C4-2B (cell line): ENCODE data around the gene MORN1.

ENCODE experiments used
- H3K27ac ChIP-seq: fragments of 450-650 bp; 2 replicates; pipeline ENCODE4 v1.5.1; 2017
- ZFX ChIP-seq: fragments of 450-650 bp; IDR thresholded peaks from 2 replicates; pipeline ENCODE4 v1.6.1; 2017
- TF ChIP-seq, protein P1 (sequence below): fragments of 450-650 bp; conservative IDR thresholded peaks from 2 replicates; pipeline ENCODE4 v1.5.1; 2017; ENCODE audit warnings: mild to moderate bottlenecking

Gene MORN1

DNA sequence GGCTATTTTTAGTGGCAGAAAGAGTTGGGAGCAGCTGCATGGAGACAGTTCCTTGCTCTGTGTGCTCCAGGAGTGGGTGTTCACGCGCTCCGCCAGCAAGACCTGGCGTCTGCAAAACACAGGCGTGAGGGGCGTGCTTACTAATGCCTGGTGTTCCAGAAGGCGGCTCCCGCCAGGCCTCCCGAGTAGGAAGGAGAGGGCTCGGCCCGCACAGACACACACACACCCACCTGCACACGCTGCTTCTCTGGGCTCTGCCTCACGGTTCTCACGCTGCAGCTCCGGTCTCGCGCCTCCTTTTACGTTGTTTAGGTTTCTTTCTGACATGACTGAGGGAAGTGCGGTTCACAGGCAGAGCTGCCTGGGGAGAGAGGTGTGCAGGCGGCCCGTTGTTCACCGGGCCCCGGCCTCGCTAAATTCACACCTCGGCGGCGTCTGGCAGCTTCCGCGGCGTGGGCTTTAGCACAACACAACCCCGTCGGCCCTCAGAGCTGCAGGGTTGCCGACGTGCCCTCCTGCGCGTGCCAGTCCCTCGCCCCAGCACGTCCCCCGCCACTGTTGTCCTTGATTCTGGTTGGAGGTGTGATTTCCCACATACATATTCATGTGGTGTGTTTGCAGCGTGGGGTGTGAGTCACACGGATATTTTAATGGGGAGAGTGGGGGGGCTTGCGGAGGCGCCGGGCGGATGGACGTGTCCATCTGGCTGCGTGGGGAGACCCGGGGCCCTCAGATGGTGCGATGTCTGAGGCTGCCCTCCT lies 86.3 kb downstream of the MORN1 start:
- no peak overlapping the region for H3K27ac ChIP-seq
- TF ChIP-seq ZFX = no peak
- TF ChIP-seq, protein P1, sequence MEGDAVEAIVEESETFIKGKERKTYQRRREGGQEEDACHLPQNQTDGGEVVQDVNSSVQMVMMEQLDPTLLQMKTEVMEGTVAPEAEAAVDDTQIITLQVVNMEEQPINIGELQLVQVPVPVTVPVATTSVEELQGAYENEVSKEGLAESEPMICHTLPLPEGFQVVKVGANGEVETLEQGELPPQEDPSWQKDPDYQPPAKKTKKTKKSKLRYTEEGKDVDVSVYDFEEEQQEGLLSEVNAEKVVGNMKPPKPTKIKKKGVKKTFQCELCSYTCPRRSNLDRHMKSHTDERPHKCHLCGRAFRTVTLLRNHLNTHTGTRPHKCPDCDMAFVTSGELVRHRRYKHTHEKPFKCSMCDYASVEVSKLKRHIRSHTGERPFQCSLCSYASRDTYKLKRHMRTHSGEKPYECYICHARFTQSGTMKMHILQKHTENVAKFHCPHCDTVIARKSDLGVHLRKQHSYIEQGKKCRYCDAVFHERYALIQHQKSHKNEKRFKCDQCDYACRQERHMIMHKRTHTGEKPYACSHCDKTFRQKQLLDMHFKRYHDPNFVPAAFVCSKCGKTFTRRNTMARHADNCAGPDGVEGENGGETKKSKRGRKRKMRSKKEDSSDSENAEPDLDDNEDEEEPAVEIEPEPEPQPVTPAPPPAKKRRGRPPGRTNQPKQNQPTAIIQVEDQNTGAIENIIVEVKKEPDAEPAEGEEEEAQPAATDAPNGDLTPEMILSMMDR = no peak

DNA sequence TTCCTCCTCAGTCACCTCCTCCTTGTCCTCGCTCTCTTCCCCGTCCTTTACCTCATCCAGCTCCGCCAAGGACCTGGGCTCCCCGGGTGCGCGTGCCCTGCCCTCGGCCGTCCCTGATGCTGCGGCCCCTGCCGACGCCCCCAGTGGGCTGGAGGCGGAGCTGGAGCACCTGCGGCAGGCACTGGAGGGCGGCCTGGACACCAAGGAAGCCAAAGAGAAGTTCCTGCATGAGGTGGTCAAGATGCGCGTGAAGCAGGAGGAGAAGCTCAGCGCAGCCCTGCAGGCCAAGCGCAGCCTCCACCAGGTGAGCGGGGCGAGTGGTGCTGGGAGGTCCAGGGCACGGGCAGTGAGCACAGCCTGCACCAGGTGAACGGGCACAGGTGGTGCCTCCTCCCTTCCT lies 87.1 kb downstream of the MORN1 start:
- no peak for TF ChIP-seq ZFX
- TF ChIP-seq, protein P1 = no peak
- H3K27ac ChIP-seq = no peak overlapping the region

DNA sequence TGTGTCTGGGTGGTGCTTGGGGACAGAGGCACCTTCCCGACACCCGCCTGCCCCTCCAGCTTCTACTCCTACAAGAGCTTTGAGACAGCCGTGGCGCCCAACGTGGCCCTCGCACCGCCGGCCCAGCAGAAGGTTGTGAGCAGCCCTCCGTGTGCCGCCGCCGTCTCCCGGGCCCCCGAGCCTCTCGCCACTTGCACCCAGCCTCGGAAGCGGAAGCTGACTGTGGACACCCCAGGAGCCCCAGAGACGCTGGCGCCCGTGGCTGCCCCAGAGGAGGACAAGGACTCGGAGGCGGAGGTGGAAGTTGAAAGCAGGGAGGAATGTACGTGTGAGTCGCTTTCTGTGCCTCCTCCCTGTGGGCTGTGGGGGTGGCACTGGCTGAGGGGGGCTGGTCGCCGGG lies 87.6 kb downstream of the MORN1 start:
- H3K27ac ChIP-seq = no peak overlapping the region
- TF ChIP-seq, protein P1 = no peak
- no peak for TF ChIP-seq ZFX

DNA sequence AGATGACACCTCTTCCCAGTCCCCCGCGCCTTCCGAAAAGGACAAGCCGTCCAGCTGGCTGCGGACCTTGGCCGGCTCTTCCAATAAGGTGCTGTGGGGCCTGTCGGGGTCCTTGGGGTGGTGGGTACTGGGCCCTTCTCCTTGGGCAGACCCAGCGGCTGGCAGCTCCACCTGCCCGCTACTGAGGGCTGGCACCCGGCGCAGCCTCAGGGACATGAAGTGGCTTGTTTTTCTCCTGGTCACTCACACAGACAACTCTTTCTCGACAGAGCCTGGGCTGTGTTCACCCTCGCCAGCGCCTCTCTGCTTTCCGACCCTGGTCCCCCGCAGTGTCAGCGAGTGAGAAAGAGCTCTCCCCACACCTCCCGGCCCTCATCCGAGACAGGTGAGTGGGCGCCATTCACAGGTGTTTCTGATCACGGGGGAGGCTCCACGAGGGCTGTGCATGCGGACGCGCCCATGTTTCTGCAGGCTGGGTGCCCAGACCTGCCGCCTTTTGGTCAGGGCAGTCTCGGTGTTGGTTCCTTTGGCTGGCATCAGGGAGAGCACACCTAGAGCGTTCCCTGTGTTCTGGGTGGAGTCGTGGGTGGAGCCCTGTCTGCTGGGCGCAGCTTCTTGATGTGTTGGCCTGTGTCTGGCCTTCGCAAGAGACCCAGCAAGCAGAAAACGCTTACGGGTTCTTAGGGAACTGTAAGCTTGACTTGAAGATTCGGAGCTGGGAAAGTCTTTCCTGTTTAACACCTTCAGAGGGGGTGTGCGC lies 88.2 kb downstream of the MORN1 start:
- H3K27ac ChIP-seq = no peak overlapping the region
- TF ChIP-seq, protein P1 = no peak
- TF ChIP-seq ZFX = no peak

- TF ChIP-seq ZFX = no peak
- TF ChIP-seq, protein P1 = no peak
- H3K27ac ChIP-seq = no peak overlapping the region
Measured at GRCh38 chr1:2302292-2302925, 88.9 kb downstream of the MORN1 start.

DNA sequence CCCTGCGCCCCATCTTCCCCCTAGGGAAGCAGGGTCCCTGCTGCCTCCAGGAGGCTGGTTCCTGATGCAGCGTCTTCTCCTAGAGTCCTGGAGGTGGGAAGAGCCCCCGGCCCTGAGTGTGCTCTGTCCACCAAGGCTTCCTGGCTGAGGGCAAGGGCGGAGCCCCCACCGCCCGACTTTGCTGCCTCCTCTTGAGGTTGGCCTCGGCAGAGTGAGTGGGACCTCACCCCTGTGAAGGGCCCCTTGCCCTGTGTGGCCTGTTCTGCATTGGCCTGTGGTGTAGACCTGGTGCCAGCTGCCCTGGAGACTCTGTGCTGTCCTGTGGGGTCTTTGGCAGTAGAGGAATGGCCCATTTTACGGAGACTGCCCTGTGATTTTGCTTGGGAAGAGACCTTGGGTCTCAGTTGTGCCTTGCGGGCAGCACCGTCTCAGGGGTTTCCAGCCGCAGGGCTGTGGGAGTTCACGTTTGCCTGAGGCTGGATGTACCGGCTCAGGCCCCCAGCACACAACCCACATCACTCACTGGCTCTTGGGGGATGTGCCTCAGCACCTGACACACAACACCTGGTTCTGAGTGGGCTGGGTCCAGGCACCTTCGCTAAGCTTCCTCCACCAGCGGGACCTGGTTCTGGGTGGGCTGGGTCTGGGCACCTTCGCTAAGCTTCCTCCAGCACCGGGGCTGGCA lies 89.6 kb downstream of the MORN1 start:
- TF ChIP-seq ZFX = no peak
- TF ChIP-seq, protein P1 = no peak
- H3K27ac ChIP-seq = no peak overlapping the region
